Ishikawa (cell line): ENCODE results near the gene BCR.

Experiments
- CEBPB ChIP-seq: IDR thresholded peaks from 2 replicates; pipeline ENCODE4 v1.6.1; 2012
- CREB1 ChIP-seq: IDR thresholded peaks from 2 replicates; pipeline ENCODE4 v1.6.1; 2012; ENCODE audit warnings: low read depth
- EGR1 ChIP-seq: IDR thresholded peaks from 2 replicates; pipeline ENCODE4 v1.6.1; 2012
- EP300 ChIP-seq: IDR thresholded peaks from 2 replicates; pipeline ENCODE4 v1.6.1; 2012; ENCODE audit warnings: borderline replicate concordance
- FOXM1 ChIP-seq: IDR thresholded peaks from 2 replicates; pipeline ENCODE4 v1.6.1; 2012; ENCODE audit warnings: low read depth, borderline replicate concordance
- MAX ChIP-seq: IDR thresholded peaks from 2 replicates; pipeline ENCODE4 v1.6.1; 2012
- NFIC ChIP-seq: IDR thresholded peaks from 2 replicates; pipeline ENCODE4 v1.6.1; 2012
- RAD21 ChIP-seq: IDR thresholded peaks from 2 replicates; pipeline ENCODE4 v1.6.1; 2012; ENCODE audit warnings: low read depth
- REST ChIP-seq: IDR thresholded peaks from 2 replicates; pipeline ENCODE4 v1.6.1; 2012; ENCODE audit warnings: low read depth, mild to moderate bottlenecking
- TAF1 ChIP-seq: IDR thresholded peaks from 2 replicates; pipeline ENCODE4 v1.6.1; 2012; ENCODE audit warnings: low read depth, mild to moderate bottlenecking
- TCF12 ChIP-seq: IDR thresholded peaks from 2 replicates; pipeline ENCODE4 v1.6.1; 2012; ENCODE audit warnings: low read depth
- TEAD4 ChIP-seq: IDR thresholded peaks from 2 replicates; pipeline ENCODE4 v1.6.1; 2012
- USF1 ChIP-seq: IDR thresholded peaks from 2 replicates; pipeline ENCODE4 v1.6.1; 2012
- YY1 ChIP-seq: IDR thresholded peaks from 2 replicates; pipeline ENCODE4 v1.6.1; 2012; ENCODE audit warnings: low read depth
- ZBTB7A ChIP-seq: IDR thresholded peaks from 2 replicates; pipeline ENCODE4 v1.6.1; 2012; ENCODE audit warnings: low read depth

Gene BCR

GRCh38 chr22:23138584-23139435, 41.5 kb upstream of the BCR start:
- TF ChIP-seq NFIC (no peak), TAF1 (no peak), CREB1 (no peak), TCF12 (no peak), CEBPB (no peak), EGR1 (no peak), FOXM1 (no peak), REST (no peak), YY1 (no peak), MAX (no peak), RAD21 (no peak), EP300 (no peak), ZBTB7A (no peak)

GRCh38 chr22:23140385-23140784, 39.9 kb upstream of the BCR start:
- TF ChIP-seq EP300 (no peak), YY1 (no peak), ZBTB7A (no peak), RAD21 (no peak), TEAD4 (no peak), TCF12 (no peak), CREB1 (no peak), NFIC (no peak)

- TF ChIP-seq NFIC: no peak
- TF ChIP-seq ZBTB7A: no peak
- no peak for TF ChIP-seq TAF1
- TF ChIP-seq USF1: no peak
- no peak for TF ChIP-seq CREB1
- no peak for TF ChIP-seq RAD21
- no peak for TF ChIP-seq TEAD4
- TF ChIP-seq REST: no peak
- TF ChIP-seq EGR1: no peak
- no peak for TF ChIP-seq EP300
- no peak for TF ChIP-seq CEBPB
- TF ChIP-seq MAX: no peak
- TF ChIP-seq TCF12: no peak
- TF ChIP-seq YY1: no peak
Observed at GRCh38 chr22:23142546-23143105, 37.7 kb upstream of the BCR start.

GRCh38 chr22:23143119-23143518, 37.2 kb upstream of the BCR start:
- TF ChIP-seq REST (no peak), FOXM1 (no peak), YY1 (no peak), CREB1 (no peak), EP300 (no peak), EGR1 (no peak), CEBPB (no peak), TEAD4 (no peak), MAX (no peak), TCF12 (no peak), ZBTB7A (no peak), RAD21 (no peak)
